Hepatocyte (in vitro differentiated cells): Measurements from ENCODE around the gene SETD7. TPM values are rescaled to one million over a fixed set of nuclear protein-coding genes. Genes with fewer than 3 reads are reported as not detected.

Source experiments
- DNase-seq: peaks from one replicate; pipeline ENCODE4 v3.0.0-alpha.2; 2016; ENCODE audit warnings: low spot score
- H2AFZ ChIP-seq: fragments of 200-600 bp; sonication (generic); 2 replicates; pipeline ENCODE4 v1.6.0; 2016; ENCODE audit warnings: antibody characterized with exemption, mild to moderate bottlenecking
- H3K27ac ChIP-seq: fragments of 200-600 bp; sonication (generic); 2 replicates; pipeline ENCODE4 v1.5.1; 2016; ENCODE audit warnings: mild to moderate bottlenecking
- H3K27me3 ChIP-seq: fragments of 200-600 bp; sonication (generic); 2 replicates; pipeline ENCODE4 v1.6.1; 2016
- H3K36me3 ChIP-seq: fragments of 200-600 bp; sonication (generic); replicated peaks from 2 replicates; pipeline ENCODE4 v1.5.1; 2016; ENCODE audit warnings: low read depth; ENCODE audit not compliant: insufficient read depth
- H3K4me1 ChIP-seq: fragments of 200-600 bp; sonication (generic); 2 replicates; pipeline ENCODE4 v1.5.1; 2016; ENCODE audit warnings: mild to moderate bottlenecking, moderate library complexity; ENCODE audit not compliant: insufficient read depth
- H3K4me2 ChIP-seq: fragments of 200-600 bp; sonication (generic); 2 replicates; pipeline ENCODE4 v1.6.0; 2016
- H3K4me3 ChIP-seq: fragments of 200-600 bp; sonication (generic); 2 replicates; pipeline ENCODE4 v1.5.1; 2016; ENCODE audit warnings: mild to moderate bottlenecking
- H3K79me2 ChIP-seq: fragments of 200-600 bp; sonication (generic); 2 replicates; pipeline ENCODE4 v1.6.0; 2017; ENCODE audit warnings: mild to moderate bottlenecking
- H3K9me2 ChIP-seq: fragments of 200-600 bp; sonication (generic); replicated peaks from 2 replicates; pipeline ENCODE4 v1.6.0; 2017; ENCODE audit warnings: mild to moderate bottlenecking; ENCODE audit not compliant: insufficient read depth
- H3K9me3 ChIP-seq: fragments of 200-600 bp; sonication (generic); 2 replicates; pipeline ENCODE4 v1.5.1; 2016; ENCODE audit warnings: low read depth, mild to moderate bottlenecking
- H4K20me1 ChIP-seq: fragments of 200-600 bp; sonication (generic); 2 replicates; pipeline ENCODE4 v1.6.0; 2016; ENCODE audit warnings: mild to moderate bottlenecking; ENCODE audit not compliant: insufficient read depth, poor library complexity, severe bottlenecking
- CTCF ChIP-seq: fragments of 200-600 bp; sonication (generic); IDR thresholded peaks from 2 replicates; pipeline ENCODE4 v1.5.1; 2016; ENCODE audit warnings: antibody characterized with exemption, mild to moderate bottlenecking; ENCODE audit not compliant: poor library complexity
- EZH2 ChIP-seq: fragments of 200-600 bp; sonication (generic); IDR thresholded peaks from 2 replicates; pipeline ENCODE4 v1.6.1; 2016; ENCODE audit warnings: antibody characterized with exemption, mild to moderate bottlenecking, borderline replicate concordance
- EZH2phosphoT487 ChIP-seq: fragments of 200-600 bp; sonication (generic); IDR thresholded peaks from one replicate; pipeline ENCODE4 v1.6.1; 2018; ENCODE audit warnings: antibody characterized with exemption, mild to moderate bottlenecking, low read depth, moderate library complexity; ENCODE audit not compliant: unreplicated experiment, severe bottlenecking
- WGBS: methylation state at CpG from one replicate; pipeline ENCODE4 v1.1.6; 2016; ENCODE audit warnings: low lambda C conversion rate; ENCODE audit errors: missing lambda C conversion rate; 5-methylcytosine and 5-hydroxymethylcytosine counted together
- polyA plus RNA-seq: library from polyadenylated mRNA; unstranded; fragments of >200 nt; fragmentation: Nextera tagmentation; extraction: Ambion mirVana; gene quantifications from 2 replicates; pipeline ENCODE4 v1.2.1, GENCODE V29; 2016
- total RNA-seq: library from RNA; depleted of rRNA; stranded (reverse); fragments of >200 nt; gene quantifications from 2 replicates; pipeline ENCODE4 v1.2.3, GENCODE V29; 2014

Gene SETD7
- total RNA-seq, result 26.2 and 27.6 TPM in 2 replicates
- 7.3 and 13.3 TPM in 2 replicates for polyA plus RNA-seq

DNA sequence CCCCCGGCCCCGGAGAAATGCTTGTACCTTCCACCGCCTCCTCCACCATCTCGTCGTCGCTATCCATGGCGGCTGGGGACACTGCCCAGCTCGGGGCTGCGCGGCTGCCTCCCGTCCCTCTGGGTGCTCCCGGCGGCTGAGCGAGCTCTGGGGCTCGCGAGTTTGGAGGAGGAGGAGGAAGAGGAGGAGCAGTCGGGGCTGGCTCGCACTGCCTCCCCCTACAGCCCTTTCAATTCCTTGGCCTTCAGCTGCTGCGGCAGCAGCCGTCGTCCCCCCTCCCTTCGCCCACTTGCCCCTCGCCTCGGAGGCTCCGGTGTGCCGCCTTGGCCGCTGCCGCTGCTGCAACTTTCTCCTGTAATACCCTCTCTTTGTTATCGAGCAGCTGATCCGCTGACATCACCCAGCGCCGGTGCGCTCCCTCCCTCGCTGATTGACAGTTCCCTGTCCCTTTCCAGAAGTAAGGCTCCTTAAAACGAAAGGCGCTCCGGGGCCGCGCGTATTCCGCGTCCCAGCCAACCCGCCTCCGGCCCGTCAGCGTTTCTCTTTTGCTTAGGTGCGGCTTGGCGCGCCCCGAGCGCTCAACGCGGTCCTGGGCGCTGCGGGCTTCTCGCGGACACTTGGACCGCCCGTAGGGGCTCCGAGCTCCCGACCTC, at the start of gene SETD7:
Gene SETD7, minus strand, starts transcription at position 149 of the 653 bp plus-strand sequence. Its CDS starts 82 bp downstream, at position 67.
- Histone ChIP-seq H3K36me3 (no peaks in the 10 kb centered on the region), H4K20me1 (no peaks in the 10 kb centered on the region), H3K4me1 (peaks cover 28% of the 10 kb centered on the region), H3K27me3 (peaks cover 9% of the 10 kb centered on the region), H3K4me3 (peak within 1 kb of the TSS; percentile 96), H3K9me3 (no peaks in the 10 kb centered on the region), H2AFZ (peak within 1 kb of the TSS; percentile 93), H3K27ac (peak within 1 kb of the TSS; percentile 95), H3K4me2 (peak within 1 kb of the TSS; percentile 96), H3K9me2 (no peaks in the 10 kb centered on the region), H3K79me2 (peaks cover 31% of the 10 kb centered on the region)
- 2% methylated on average over 59 of the region's 61 CpGs for WGBS
- TF ChIP-seq CTCF (no peak), EZH2 (no peak), EZH2phosphoT487 (no peak)
- DNase-seq, result peak; percentile 85

GRCh38 chr4:139605516-139605915, 49.5 kb upstream of the SETD7 start:
- no peaks in the 10 kb centered on the region for H3K79me2 ChIP-seq
- no peaks in the 10 kb centered on the region for H3K9me3 ChIP-seq
- no peak overlapping the region for H3K4me3 ChIP-seq
- no peak overlapping the region for H2AFZ ChIP-seq
- no peak overlapping the region for H3K27ac ChIP-seq
- H3K27me3 ChIP-seq, result no peaks in the 10 kb centered on the region
- WGBS, result 84% methylated on average over 3 of the region's 3 CpGs
- DNase-seq, result no peak
- H3K4me1 ChIP-seq, result no peaks in the 10 kb centered on the region
- H3K9me2 ChIP-seq, result no peaks in the 10 kb centered on the region
- TF ChIP-seq EZH2phosphoT487 (no peak), EZH2 (no peak), CTCF (no peak)
- no peak overlapping the region for H3K4me2 ChIP-seq
- no peaks in the 10 kb centered on the region for H4K20me1 ChIP-seq
- no peaks in the 10 kb centered on the region for H3K36me3 ChIP-seq

DNA sequence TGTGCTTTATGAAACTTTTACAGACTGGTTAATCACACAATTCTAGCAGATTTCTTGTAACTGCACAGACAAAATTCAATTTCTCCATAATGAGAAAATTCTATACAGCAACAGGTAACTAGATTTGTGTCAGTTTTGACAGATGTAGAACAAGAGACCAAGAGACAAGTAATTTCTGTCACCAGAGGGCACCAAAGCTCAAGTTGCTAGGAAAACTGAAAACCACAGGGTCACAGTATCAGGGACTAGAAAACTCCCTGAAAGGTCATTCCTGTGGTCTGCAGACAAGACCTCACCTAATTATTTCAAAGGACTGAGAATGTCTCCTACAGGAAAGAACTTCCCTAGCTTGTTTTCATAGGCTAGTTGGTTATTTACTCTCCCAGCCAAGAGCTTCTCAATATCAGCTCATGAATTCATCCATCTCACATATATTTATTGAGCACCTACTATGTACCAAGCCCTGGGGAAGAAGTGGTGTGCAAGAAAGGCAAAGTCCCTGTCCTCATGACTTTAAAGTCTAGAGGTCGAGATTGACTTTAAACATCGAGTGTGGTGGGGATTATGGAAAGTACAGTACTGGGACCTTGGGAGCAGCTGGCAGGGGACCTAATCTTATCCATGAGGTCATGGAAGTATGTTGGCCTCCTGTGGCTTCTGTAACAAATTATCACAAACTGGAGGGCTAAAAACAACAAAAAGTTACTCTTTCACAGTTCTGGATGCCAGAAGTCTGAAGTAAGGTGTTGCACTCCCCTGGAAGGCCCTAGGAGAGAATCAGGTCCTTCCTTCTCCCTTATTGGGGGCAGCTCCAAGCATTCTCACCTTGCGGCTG, 47.8 kb upstream of the SETD7 start:
- Histone ChIP-seq H3K36me3 (no peaks in the 10 kb centered on the region), H3K27ac (no peak overlapping the region), H2AFZ (no peak overlapping the region), H3K4me3 (no peak overlapping the region), H4K20me1 (no peaks in the 10 kb centered on the region), H3K4me1 (no peaks in the 10 kb centered on the region), H3K9me2 (no peaks in the 10 kb centered on the region), H3K9me3 (no peaks in the 10 kb centered on the region), H3K27me3 (no peaks in the 10 kb centered on the region), H3K4me2 (no peak overlapping the region), H3K79me2 (no peaks in the 10 kb centered on the region)
- TF ChIP-seq EZH2 (no peak), CTCF (peak; percentile 75), EZH2phosphoT487 (no peak)
- DNase-seq, result peak; percentile 80
- WGBS, result 56% methylated on average over 3 of the region's 3 CpGs
